CD4-positive, alpha-beta T cell treated with Interleukin-21 for 1 hour (primary cell): ENCODE data around the gene NXPE1.
A peak's percentile ranks its signal among the peaks of the same experiment; 100 is the strongest.
"Not testable (repeated sequence)": the region's sequence is repeated elsewhere in the genome, so short reads cannot be mapped to it uniquely, and the experiment has no call there.

Experiments used
- DNase-seq: peaks from one replicate; pipeline ENCODE4 v3.0.0-alpha.2; 2020

The NXPE1 gene

DNA sequence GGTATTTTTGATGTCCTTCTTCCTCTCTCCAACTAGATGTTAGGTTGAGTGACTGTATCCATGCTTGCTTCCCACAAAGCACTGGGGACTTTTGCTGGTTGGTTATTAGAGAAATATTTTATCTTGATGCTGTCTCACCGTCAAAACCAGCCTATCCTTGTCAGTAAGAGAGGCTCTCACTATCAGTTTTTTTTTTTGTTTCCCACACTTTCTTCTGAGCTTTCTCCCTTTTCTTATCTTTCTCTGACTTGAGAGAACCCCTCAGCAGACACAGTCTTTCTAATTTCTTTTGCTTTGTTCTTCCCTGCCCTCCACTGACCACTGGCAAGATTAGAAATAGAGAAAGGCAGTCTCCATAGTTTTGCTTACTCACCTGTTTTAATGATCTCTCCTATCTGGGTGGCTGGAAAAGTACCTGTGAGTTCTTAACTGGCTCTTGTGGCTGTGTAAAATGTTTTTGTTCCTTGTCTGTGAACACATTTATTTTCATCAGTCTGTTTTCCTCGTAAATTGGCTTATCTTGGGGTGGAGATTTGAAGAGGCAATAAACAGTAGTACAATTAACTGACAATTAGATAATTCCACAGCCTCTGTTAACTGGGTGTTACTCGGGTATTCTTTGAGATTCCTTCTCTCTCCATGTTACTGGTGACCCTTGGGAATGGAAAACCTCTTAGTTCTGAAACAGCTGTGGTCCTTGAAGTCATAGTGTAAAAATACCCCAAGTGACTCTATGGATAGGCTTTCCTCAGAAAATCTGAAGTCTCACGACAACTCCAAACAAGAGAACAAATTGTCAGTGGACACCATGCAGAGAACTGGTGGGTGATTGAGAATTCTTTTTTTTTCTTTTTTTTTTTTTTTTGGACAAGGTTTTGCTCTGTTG is at the start of gene NXPE1:
TSS of gene NXPE1 (minus strand) at position 457 of the 886 bp plus-strand sequence. CDS start 8,680 bp downstream, outside the sequence.
- no peak for DNase-seq

DNA sequence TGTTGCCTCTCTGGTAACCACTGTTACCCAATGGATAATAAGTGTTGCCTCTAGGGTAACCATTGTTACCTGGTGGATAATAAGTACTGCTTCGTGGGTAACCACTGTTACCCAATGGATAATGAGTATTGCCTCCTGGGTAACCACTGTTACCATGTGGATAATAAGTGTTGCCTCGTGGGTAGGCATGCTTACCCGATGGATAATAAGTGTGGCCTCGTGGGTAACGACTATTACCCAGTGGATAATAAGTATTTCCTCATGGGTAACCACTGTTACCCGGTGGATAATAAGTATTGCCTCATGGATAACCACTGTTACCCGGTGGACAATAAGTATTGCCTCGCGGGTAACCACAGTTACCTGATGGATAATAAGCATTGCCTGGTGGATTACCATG is 49.7 kb upstream of the NXPE1 start:
- no peak for DNase-seq

DNA sequence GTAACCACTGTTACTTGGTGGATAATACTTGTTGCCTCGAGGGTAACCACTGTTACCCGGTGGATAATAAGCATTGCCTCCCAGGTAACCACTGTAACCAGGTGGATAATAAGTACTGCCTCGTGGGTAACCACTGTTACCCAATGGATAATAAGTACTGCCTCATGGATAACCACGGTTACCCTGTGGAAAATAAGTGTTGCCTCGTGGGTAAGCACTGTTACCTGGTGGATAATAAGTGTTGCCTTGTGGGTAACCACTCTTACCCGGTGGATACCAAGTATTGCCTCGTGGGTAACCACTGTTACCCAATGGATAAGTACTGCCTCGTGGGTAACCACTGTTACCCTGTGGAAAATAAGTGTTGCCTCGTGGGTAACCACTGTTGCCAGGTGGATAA is 48.9 kb upstream of the NXPE1 start:
- DNase-seq: not testable (repeated sequence)

DNA sequence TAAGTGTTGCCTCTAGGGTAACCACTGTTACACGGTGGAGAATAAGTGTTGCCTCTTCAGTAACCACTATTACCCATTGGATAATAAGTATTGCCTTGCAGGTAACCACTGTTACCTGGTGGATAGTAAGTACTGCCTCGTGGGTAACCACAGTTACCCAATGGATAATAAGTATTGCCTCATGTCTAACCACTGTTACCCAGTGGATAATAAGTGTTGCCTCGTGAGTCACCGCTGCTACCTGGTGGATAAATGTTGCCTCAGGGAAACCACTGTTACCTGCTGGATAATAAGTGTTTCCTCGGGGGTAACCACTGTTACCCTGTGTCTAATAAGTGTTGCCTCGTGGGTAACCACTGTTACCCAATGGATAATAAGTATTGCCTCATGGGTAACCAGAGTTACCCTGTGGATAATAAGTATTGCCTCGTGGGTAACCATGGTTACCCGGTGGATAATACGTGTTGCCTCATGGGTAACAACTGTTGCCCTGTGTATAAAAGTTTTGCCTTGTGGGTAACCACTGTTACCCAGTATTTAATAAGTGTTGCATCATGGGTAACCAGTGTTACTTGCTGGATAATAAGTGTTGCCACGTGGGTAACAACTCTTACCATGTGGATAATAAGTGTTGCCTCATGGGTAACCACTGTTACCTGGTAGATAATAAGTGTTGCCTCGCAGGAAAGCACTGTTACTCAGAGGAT is 48.2 kb upstream of the NXPE1 start:
- no peak for DNase-seq

DNA sequence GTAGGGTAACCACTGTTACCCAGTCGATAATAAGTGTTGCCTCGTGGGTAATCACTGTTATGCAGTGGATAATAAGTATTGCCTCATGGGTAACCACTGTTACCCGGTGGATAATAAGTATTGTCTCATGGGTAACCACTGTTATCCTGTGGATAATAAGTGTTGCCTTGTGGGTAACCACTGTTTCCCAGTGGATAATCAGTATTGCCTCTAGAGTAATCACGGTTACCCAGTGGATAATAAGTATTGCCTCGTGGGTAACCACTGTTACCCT is 47.1 kb upstream of the NXPE1 start:
- DNase-seq: not testable (repeated sequence)

DNA sequence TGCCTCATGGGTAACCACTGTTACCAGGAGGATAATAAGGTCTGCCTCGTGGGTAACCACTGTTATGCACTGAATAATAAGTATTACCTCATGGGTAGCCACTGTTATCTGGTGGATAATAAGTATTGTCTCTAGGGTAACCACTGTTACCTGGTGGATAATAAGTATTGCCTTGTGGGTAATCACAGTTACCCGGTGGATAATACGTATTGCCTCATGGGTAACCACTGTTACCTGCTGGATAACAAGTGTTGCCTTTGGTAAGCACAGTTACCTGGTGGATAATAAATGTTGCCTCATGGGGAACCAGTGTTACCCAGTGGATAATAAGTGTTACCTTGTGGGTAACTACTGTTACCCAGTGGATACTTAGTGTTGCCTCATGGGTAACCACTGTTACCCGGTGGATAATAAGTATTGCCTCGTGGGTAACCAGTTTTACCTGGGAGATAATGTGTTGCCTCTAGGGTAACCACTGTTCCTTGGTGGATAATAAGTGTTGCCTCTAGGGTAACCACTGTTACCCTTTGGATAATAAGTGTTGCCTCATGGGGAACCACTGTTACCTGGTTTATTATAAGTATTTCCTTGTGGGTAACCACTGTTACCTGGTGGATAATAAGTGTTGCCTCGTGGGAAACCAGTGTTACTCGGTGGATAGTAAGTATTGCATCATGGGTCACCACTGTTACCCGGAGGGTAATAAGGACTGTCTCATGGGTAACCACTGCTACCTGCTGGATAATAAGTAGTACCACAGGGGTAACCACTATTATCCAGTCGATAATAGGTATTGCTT is 46.5 kb upstream of the NXPE1 start:
- DNase-seq: no peak

DNA sequence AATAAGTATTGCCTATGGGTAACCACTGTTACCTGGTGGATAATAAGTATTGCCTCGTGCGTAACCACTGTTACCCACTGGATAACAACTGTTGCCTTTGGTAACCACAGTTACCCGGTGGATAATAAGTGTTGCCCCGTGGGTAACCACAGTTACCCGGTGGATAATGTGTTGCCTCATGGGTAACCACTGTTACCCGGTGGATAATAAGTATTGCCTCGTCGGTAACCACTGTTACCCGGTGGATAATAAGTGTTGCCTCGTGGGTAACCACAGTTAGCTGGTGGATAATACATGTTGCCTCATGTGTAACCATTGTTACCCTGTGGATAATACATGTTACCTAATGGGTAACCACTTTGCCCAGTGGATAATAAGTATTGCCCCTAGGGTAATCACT is 45.7 kb upstream of the NXPE1 start:
- DNase-seq: no peak

DNA sequence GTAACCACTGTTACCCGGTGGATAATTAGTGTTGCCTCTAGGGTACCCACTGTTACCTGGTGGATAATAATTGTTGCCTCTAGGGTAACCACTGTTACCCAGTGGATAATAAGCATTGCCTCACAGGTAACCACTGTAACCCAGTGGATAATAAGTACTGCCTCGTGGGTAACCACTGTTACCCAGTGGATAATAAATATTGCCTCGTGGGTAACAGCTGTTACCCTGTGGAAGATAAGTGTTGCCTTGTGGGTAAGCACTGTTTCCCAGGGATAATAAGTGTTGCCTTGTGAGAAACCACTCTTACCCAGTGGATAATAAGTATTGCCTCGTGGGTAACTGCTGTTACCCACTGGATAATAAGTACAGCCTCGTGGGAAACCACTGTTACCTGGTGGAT is 45.2 kb upstream of the NXPE1 start:
- no peak for DNase-seq

DNA sequence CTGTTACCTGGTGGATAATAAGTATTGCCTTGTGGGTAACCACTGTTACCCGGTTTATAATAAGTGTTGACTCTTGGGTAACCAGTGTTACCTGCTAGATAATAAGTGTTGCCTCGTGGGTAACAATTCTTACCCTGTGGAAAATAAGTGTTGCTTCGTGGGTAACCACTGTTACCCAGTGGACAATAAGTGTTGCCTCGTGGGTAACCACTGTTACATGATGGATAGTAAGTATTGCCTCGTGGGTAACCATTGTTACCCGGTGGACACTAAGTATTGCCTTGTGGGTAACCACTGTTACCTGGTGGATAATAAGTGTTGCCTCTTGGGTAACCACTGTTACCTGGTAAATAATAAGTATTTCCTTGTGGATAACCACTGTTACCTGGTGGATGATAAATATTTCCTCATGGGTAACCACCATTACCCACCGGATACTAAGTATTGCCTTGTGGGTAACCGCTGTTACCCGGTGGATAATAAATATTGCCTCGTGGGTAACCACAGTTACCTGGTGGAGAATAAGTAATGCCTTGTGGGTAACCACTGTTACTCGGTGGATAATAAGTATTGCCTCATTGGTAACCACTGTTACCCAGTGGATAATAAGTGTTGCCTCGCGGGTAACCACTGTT is 44.6 kb upstream of the NXPE1 start:
- DNase-seq: no peak

DNA sequence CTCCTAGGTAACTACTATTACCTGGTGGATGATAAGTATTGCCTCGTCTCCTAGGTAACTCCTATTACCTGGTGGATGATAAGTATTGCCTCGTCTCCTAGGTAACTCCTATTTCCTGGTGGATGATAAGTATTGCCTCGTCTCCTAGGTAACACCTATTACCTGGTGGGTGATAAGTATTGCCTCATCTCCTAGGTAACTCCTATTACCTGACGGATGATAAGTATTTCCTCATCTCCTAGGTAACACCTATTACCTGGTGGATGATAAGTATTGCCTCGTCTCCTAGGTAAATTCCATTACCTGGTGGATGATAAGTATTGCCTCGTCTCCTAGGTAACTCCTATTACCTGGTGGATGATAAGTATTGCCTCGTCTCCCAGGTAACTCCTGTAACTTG is 43.5 kb upstream of the NXPE1 start:
- DNase-seq: peak; percentile 17

DNA sequence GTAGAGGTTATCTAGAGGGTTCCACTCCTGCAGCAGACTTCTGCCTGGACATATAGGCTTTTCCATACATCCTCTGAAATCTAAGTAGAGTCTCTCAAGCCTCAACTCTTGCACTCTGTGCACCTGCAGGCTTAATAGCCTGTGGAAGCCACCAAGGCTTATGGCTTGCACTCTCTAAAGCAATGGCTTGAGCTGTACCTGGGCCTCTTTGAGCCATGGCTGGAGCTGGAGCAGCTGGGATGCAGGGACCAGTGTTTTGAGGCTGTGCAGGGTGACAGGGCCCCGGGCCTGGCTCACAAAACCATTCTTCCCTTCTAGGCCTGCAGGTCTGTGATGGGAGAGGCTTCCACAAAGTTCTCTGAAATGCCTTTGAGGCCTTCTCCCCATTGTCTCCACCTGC is 38.8 kb upstream of the NXPE1 start:
- DNase-seq: no peak

DNA sequence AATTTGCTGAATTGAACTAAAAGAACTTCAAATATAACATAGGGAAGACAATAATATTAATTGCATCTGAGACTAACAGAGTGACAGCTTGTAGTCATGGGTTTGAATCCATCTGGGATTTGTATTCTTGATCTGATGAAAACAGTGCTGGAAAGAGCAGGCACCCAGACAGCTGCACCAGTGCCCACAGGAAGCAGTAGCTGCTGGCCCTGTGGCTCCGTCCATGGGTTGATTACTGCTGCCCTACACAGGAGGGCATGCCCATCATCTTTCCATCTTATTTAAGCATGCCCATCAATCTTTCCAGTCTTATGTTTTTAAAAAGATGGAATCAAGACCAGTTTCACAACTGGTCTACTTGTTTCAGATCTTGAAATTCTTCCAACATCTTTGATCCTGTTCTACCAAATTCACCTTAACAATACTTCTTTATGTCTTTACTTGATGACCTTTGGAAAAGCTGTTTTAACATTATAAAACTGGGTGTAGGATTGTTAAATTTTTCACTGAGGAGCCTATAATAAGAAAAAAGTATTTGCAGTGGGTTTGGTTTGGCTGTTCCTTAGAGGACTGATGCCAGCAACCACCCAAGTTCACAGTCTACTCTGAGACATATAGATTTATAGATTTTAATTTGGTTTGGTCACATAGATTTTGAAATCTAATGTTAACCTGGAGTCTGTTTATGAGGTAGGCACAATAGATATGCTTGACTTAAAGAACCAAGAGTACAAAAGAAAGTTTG is 36.7 kb upstream of the NXPE1 start:
- DNase-seq: no peak

DNA sequence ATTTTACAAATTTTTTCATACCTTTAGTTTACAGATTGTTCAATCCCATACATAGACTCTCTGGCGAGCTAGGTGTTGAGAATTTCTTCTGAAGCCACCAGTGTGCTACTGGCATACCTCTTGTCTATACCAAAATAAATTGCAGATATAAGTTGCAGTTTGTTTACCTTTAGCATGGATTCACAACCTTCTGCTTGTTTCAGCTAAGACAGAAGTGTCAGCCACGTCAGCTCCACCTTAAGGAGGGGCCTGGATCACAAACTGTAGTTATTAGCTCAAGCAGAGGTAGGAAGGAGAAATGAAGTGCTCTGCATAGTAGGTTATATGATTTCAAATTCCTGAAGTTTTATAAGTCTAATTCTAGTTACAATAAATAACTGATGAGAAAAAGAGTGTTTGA is 35.9 kb upstream of the NXPE1 start, which contains the start of gene NXPE4:
TSS of gene NXPE4 (minus strand) at position 216 of the 400 bp plus-strand sequence. CDS start 1,027 bp downstream, outside the sequence.
- no peak for DNase-seq

DNA sequence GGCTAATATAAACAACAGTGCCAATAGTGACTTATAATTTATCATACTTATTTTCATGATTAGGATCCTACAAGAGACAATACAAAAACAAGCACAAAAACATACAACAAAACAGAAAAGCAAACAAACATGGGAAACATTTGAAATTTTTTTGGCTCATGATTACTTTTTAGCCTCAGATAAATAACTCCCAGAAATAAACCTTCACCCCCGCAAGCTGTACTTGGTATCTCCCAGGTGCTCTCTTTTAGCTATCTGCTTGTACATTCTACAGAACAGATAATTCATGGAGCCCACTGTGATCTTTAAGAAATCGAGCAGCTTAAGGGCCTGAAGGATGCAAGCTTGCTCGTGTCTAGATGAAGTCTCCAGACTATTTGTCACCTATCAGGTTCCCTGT is 35.0 kb upstream of the NXPE1 start:
- no peak for DNase-seq

DNA sequence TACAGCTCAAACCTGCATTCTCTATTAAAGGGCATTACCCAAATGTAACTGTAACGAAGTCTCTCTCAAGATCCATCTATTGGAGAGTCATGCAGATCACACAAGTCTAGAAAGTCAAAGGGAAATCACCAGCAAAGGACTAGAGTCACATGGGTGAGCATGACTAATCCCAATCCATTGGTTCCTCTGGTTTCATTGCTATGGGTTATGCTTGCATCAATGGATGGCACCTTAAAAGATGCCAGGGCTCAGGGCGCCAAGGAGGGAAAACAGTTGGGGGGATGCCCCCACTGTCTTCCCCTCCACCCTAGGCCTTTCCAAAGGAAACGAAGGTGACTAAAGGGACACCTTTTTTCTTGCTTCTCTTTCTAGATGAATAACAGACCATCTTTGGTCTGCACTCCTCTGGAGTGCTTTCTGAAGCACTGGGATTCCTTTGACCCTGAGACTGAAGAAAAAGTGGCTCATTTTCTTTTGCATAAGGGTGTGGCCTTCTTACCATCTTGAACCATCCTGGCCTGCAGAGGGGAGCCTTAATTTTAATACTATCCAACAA is 27.8 kb upstream of the NXPE1 start:
- no peak for DNase-seq

DNA sequence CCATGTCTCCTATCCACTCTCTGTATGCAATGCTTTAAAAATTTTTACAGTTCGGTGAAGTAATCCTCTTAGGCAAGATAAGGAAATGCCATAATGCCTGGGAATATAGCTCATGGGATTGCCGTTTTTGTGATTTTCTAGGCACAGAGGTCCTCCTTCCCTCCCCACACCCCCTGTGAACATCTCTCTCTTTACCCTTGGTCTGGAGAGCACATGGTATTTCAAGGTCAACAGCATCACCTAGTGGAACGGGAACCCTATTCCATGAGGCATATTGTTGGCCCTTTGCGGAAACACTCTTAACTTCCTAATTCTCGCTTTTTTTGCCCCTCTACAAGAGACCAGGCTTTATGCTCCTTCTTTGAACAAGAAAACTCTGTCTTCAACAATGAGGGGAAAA is 27.1 kb upstream of the NXPE1 start:
- DNase-seq: no peak

DNA sequence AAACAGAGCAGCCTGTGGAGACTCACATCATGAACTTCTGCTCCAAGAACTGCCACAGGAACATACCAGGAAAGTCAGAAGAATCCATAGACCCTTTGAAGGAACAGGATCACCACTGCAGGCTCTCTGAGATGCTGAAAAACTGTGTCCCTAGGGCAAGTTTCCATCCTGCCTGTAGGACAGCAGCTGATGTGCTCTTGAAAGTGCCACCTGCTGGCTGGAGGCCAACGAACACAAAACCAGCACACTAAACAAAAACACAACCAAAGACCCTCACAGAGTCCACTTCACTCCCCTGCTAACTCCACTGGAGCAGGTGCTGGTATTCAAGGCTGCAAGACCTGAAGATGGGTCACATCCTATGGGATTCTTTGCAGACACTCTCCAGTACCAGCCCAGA is 12.0 kb upstream of the NXPE1 start:
- no peak for DNase-seq

DNA sequence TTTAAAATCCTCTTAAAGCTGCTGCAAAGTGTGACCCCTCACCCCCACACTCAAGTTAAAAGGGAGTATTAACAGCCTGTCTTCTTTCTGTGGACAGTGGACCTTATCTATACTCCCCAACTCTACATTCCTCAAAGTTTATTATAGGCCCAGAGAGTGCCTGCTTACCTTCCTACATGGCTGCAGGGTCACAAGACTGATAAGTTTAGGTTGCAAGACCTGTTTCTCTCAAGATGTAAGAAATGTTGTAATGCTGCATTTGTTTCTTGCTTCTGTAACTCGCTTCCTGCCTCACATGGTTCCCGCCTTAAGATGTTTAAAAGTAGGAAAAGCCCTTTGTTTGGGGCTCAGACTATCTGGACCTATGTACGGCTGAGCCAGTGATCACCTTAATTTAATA is 10.1 kb upstream of the NXPE1 start:
- no peak for DNase-seq

DNA sequence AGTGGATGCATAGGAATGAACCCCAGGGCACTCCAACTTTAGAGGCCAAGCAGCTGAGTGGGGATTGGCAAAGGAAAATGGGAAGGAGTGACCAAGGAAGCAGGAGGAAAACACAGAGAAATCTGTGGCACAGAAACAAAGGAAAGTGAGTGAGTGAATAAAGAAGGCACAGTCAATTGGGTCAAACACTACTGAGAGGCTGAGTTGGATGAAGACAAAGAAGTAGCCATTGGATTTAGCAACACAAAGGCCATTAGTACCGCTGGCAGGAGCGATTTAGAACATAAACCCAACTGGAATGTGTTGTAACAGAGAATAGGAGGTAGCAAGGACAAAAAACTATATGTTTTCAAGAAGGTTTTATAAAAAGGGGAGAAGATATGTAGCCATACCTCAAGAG is 6.6 kb upstream of the NXPE1 start:
- no peak for DNase-seq

DNA sequence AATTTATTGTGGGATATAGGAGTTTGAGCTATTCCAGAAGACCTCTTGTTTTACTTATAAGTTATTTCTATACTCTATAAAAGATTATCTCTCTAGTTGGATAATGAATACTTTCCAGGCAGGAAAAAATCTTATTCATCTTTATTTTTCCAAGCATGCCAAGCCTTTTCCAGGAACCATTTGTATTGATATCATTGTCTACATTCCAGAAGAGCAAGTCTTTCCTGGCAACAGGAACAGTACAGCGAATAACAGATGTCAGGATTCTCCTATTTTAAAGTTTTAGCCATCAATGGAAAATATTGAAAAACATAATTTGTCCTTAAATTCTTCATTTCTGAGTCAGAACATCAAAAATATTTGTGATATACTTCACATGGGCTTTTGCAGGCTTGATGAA is 5.2 kb upstream of the NXPE1 start:
- DNase-seq: no peak

DNA sequence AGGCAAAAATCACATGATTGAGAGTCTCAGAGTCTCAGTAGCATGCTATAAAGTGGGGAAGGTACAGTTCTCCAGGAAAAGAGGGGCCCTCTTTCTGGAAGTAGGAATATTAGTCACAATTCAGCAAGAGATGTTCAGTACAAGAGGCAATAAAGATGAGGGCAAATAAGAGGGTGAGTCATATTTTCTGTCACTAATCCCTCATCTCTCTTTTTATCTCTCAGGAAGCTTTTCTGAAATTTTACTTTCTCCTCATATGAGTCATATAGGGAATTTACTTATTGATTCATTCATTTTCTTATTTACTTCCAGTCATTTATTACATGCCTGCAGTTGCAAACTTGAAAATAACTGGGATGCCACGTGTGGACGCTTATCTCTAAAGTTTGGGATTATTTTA is 3.4 kb upstream of the NXPE1 start:
- no peak for DNase-seq
